Neutrophil (primary cell): Measurements from ENCODE around the gene ZNF287.

ENCODE experiments used
- H3K27ac ChIP-seq: fragments of 200-600 bp; sonication (generic); 2 replicates; pipeline ENCODE4 v1.5.1; 2016; ENCODE audit warnings: mild to moderate bottlenecking, moderate library complexity
- H3K27me3 ChIP-seq: fragments of 200-600 bp; sonication (generic); 2 replicates; pipeline ENCODE4 v1.6.0; 2016; ENCODE audit warnings: mild to moderate bottlenecking
- H3K36me3 ChIP-seq: fragments of 200-600 bp; sonication (generic); 2 replicates; pipeline ENCODE4 v1.5.1; 2017
- H3K4me1 ChIP-seq, 2 experiments: fragments of 200-600 bp in 1 of 2; sonication (generic) in 1 of 2; 1 replicate in 1 of 2; 2 replicates in 1 of 2; pipeline versions ENCODE4 v1.5.1 to v1.6.1; 2013 to 2016; ENCODE audit warnings: low read depth in 1 of 2, low read length in 1 of 2, mild to moderate bottlenecking in 1 of 2, moderate library complexity in 1 of 2; ENCODE audit not compliant: control insufficient read depth in 1 of 2, insufficient read depth in 1 of 2
- H3K4me3 ChIP-seq, 2 experiments: fragments of 200-600 bp in 1 of 2; sonication (generic) in 1 of 2; 1 replicate in 1 of 2; 2 replicates in 1 of 2; pipeline ENCODE4 v1.5.1; 2013 to 2016; ENCODE audit warnings: low read depth in 1 of 2, low read length in 1 of 2, mild to moderate bottlenecking in 1 of 2, moderate library complexity in 1 of 2
- H3K9me3 ChIP-seq: fragments of 200-600 bp; sonication (generic); 2 replicates; pipeline ENCODE4 v1.5.1; 2016
- TF ChIP-seq, protein P1 (sequence below): fragments of 200-600 bp; sonication (generic); IDR thresholded peaks from 2 replicates; pipeline ENCODE4 v1.5.1; 2016; ENCODE audit warnings: antibody characterized with exemption

ZNF287 gene

GRCh38 chr17:16506188-16506587 lies 62.8 kb downstream of the ZNF287 start:
- H3K36me3 ChIP-seq: no peaks in the 10 kb centered on the region
- peaks cover 29 to 32% of the 10 kb centered on the region in 2 experiments for H3K4me1 ChIP-seq
- no peak overlapping the region for H3K27ac ChIP-seq
- TF ChIP-seq, protein P1, sequence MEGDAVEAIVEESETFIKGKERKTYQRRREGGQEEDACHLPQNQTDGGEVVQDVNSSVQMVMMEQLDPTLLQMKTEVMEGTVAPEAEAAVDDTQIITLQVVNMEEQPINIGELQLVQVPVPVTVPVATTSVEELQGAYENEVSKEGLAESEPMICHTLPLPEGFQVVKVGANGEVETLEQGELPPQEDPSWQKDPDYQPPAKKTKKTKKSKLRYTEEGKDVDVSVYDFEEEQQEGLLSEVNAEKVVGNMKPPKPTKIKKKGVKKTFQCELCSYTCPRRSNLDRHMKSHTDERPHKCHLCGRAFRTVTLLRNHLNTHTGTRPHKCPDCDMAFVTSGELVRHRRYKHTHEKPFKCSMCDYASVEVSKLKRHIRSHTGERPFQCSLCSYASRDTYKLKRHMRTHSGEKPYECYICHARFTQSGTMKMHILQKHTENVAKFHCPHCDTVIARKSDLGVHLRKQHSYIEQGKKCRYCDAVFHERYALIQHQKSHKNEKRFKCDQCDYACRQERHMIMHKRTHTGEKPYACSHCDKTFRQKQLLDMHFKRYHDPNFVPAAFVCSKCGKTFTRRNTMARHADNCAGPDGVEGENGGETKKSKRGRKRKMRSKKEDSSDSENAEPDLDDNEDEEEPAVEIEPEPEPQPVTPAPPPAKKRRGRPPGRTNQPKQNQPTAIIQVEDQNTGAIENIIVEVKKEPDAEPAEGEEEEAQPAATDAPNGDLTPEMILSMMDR: no peak
- H3K27me3 ChIP-seq: no peaks in the 10 kb centered on the region
- H3K4me3 ChIP-seq: no peak overlapping the region
- H3K9me3 ChIP-seq: no peaks in the 10 kb centered on the region

DNA sequence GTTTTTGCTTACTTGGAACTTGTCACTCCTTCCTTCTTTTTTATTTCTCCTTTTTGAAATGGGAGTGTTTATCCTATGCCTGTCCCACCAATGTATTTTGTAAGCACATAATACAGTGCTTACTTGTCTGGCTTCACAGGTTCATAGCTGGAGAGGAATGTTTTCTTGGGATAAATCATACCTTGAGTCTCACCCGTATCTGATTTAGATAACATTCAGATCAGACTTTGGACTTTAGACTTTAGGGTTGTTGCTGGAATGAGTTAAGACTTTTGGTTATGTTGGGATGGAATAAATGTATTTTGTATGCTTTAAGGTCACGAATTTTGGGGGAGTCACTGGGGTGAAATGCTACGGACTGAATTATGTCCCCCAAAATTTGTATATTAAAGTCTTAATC lies 64.0 kb downstream of the ZNF287 start:
- TF ChIP-seq, protein P1: no peak
- Histone ChIP-seq H3K27ac (no peak overlapping the region), H3K4me1 (peaks cover 17 to 20% of the 10 kb centered on the region in 2 experiments), H3K4me3 (no peak overlapping the region), H3K27me3 (no peaks in the 10 kb centered on the region), H3K36me3 (no peaks in the 10 kb centered on the region), H3K9me3 (no peaks in the 10 kb centered on the region)
